ENCODE measurements around the gene POLD3. TPM values are rescaled to one million over a fixed set of nuclear protein-coding genes. Genes with fewer than 3 reads are reported as not detected.

POLD3 gene
- total RNA-seq, 1 donor from 2014 or later: 11.9 TPM

DNA sequence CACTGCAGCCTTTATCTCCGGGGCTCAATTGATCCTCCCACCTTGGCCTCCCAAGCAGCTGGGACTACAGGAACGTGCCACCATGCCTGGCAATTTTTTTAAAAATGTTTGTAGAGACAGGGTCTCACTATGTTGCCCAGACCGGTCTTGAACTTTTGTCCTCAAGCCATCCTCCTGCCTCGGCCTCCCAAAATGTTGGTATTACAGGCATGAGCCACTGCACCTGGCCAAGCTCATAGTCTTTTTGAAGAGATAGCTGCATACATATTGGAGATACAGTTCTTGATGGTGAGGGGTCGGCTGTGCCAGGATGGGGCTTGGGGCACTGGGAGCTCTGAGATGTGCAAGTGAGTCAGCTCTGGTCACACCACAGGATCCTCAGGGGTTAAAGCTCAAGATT lies 85.7 kb downstream of the POLD3 start:
- no peaks in the 10 kb centered on the region for H3K36me3 ChIP-seq (ENCODE audit: control insufficient read depth, insufficient read depth, low read length)
- no peak for DNase-seq (ENCODE audit: low read depth)
- H3K27me3 ChIP-seq (ENCODE audit: control insufficient read depth, insufficient read depth, low read length): no peaks in the 10 kb centered on the region
- TF ChIP-seq CTCF (IDR thresholded peaks at IDR 0.05; ENCODE audit: insufficient read depth, low read length, poor library complexity, severe bottlenecking): no peak
- H3K4me3 ChIP-seq (ENCODE audit: low read depth, low read length): no peak overlapping the region

DNA sequence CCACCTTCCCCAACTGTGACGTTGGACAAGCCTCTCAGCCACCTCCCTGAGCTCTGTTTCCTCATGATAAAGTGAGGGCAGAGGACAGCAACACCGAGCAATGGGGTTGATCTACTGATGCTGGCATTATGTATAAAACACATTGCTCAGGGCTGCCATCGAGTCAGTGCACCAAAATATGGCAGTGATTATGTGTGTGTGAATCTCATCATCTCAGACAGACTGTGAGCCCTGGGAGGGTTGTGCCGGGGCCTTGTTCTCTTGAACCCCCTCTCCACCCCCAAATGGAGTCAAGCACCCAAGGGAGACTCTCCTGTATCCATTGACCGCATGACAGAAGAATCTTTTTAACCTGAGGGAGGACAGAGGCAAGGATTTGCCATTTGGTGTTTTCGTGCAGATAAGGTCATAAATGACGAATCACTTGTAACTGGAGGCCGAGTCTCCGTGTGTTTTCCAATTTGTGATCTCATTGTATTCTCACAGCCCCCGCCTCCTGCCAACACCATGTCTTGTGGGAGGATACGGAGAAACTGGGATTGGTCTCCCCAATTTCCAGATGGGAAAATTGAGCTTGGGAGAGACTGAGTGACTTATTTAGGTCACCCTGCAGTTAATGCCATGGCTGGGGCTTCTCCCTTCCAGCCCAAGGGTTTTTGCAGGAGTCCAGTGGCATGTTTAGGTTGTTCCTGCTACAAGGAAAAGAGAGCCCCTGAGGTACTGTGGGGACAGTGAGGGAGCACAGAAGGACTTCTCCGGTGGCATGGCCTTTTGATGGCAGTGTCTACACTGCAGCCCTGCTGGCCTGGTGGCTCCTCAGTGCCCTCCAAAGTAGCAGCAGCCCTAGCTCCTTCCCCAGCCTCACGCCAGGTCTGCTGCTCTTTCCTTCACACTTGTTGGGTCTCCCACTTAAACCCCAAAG lies 86.5 kb downstream of the POLD3 start:
- Histone ChIP-seq H3K4me3 (ENCODE audit: low read depth, low read length) (no peak overlapping the region), H3K36me3 (ENCODE audit: control insufficient read depth, insufficient read depth, low read length) (no peaks in the 10 kb centered on the region), H3K27me3 (ENCODE audit: control insufficient read depth, insufficient read depth, low read length) (no peaks in the 10 kb centered on the region)
- DNase-seq (ENCODE audit: low read depth): no peak
- no peak for TF ChIP-seq CTCF (IDR thresholded peaks at IDR 0.05; ENCODE audit: insufficient read depth, low read length, poor library complexity, severe bottlenecking)

DNA sequence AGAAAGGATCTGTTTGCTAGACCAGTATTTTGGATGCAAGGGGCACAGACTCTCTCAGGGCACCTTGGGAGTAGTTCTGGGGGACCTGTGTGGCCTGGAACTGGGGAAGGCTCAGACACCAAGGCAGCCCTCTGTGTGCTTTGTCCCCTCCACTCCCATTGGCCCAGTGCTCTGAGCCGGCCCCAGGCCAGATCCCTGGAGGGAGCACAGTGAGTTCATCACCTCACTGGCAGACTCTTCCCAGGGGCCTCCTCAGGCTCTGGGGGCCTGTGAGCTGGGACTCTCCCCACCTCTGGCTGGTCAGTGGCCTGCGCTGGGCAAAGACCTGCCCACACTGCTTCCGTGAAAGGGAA lies 87.1 kb downstream of the POLD3 start:
- no peak overlapping the region for H3K4me3 ChIP-seq (ENCODE audit: low read depth, low read length)
- H3K27me3 ChIP-seq (ENCODE audit: control insufficient read depth, insufficient read depth, low read length): no peaks in the 10 kb centered on the region
- no peak for TF ChIP-seq CTCF (IDR thresholded peaks at IDR 0.05; ENCODE audit: insufficient read depth, low read length, poor library complexity, severe bottlenecking)
- no peaks in the 10 kb centered on the region for H3K36me3 ChIP-seq (ENCODE audit: control insufficient read depth, insufficient read depth, low read length)
- no peak for DNase-seq (ENCODE audit: low read depth)

GRCh38 chr11:74680035-74680671 lies 87.8 kb downstream of the POLD3 start:
- Histone ChIP-seq H3K27me3 (ENCODE audit: control insufficient read depth, insufficient read depth, low read length) (no peaks in the 10 kb centered on the region), H3K4me3 (ENCODE audit: low read depth, low read length) (no peak overlapping the region), H3K36me3 (ENCODE audit: control insufficient read depth, insufficient read depth, low read length) (no peaks in the 10 kb centered on the region)
- TF ChIP-seq CTCF (IDR thresholded peaks at IDR 0.05; ENCODE audit: insufficient read depth, low read length, poor library complexity, severe bottlenecking): no peak
- no peak for DNase-seq (ENCODE audit: low read depth)

GRCh38 chr11:74680703-74681531 lies 88.5 kb downstream of the POLD3 start:
- no peaks in the 10 kb centered on the region for H3K36me3 ChIP-seq (ENCODE audit: control insufficient read depth, insufficient read depth, low read length)
- no peaks in the 10 kb centered on the region for H3K27me3 ChIP-seq (ENCODE audit: control insufficient read depth, insufficient read depth, low read length)
- no peak for DNase-seq (ENCODE audit: low read depth)
- no peak for TF ChIP-seq CTCF (IDR thresholded peaks at IDR 0.05; ENCODE audit: insufficient read depth, low read length, poor library complexity, severe bottlenecking)
- no peak overlapping the region for H3K4me3 ChIP-seq (ENCODE audit: low read depth, low read length)
